ENCODE results near the gene PCNX2.

PCNX2 gene

DNA sequence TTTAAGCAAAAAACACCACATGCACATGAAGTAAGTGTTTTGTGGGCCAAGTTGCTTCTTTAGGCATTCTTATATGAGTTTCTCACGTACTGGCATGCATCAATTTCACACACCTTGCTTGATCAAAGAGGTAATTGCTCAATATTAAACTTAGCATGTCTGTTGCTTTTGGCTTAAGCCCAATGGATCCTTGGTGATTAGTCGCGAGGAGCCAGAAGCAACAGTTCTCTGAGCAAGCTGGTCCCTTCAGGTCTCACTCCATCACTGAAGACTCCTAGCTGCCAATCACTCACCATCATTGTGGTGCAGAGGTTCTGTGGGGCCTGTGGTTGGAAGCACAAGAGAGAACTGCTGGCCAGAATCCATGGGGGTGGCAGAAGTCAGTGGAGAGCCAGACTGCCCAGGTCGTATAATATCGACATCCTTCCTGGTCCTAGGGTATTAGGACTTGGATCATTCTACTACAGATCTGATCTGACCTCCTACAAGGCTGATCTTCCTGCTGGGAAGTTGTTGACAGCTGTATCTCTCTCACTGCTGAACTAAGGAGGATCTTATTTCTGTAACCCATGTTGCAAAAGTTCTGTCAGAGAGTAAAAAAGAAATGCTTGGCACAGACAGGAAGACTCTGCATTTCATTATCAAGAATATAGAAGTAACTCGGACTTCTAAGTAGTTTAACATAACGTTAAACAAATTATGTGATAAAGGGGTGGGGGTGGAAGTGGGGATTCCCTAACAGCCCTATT is 204.6 kb downstream of the PCNX2 start:
- TF ChIP-seq POLR2AphosphoS5 (IDR thresholded peaks at IDR 0.05; ENCODE audit: low read depth, low read length) (no peak), TAF1 (IDR thresholded peaks at IDR 0.05; ENCODE audit: borderline replicate concordance, insufficient read depth, low read length) (no peak), FOXP2 (optimal IDR thresholded peaks at IDR 0.05; ENCODE audit: borderline replicate concordance, extremely low read depth, extremely low read length, insufficient read depth) (no peak), SIN3A (IDR thresholded peaks at IDR 0.05; ENCODE audit: borderline replicate concordance, insufficient read depth, low read length) (no peak)
- TF ChIP-seq, protein P1, sequence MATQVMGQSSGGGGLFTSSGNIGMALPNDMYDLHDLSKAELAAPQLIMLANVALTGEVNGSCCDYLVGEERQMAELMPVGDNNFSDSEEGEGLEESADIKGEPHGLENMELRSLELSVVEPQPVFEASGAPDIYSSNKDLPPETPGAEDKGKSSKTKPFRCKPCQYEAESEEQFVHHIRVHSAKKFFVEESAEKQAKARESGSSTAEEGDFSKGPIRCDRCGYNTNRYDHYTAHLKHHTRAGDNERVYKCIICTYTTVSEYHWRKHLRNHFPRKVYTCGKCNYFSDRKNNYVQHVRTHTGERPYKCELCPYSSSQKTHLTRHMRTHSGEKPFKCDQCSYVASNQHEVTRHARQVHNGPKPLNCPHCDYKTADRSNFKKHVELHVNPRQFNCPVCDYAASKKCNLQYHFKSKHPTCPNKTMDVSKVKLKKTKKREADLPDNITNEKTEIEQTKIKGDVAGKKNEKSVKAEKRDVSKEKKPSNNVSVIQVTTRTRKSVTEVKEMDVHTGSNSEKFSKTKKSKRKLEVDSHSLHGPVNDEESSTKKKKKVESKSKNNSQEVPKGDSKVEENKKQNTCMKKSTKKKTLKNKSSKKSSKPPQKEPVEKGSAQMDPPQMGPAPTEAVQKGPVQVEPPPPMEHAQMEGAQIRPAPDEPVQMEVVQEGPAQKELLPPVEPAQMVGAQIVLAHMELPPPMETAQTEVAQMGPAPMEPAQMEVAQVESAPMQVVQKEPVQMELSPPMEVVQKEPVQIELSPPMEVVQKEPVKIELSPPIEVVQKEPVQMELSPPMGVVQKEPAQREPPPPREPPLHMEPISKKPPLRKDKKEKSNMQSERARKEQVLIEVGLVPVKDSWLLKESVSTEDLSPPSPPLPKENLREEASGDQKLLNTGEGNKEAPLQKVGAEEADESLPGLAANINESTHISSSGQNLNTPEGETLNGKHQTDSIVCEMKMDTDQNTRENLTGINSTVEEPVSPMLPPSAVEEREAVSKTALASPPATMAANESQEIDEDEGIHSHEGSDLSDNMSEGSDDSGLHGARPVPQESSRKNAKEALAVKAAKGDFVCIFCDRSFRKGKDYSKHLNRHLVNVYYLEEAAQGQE (IDR thresholded peaks at IDR 0.05; ENCODE audit: insufficient read depth in 1 of 2, low read depth in 2 of 2, low read length in 2 of 2): no peak

DNA sequence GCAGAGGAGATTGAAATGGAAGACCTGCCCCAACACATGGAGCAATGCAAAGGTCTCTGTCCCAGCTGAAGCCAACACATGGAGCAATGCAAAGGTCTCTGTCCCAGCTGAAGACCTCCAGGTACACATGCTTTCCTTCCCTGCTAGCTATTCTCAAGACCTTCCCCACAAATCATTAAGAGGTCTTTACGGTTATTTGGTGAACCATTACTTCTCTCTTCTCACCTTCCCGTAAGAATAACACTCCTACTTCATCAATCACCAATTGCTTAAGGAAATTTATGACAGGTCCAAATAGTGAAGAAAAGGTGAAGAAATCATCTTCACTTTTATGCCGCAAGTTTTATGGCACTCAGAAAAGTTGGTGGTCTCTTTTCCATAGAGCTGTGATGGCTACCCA is 206.3 kb downstream of the PCNX2 start:
- TF ChIP-seq, protein P1 (IDR thresholded peaks at IDR 0.05; ENCODE audit: insufficient read depth in 1 of 2, low read depth in 2 of 2, low read length in 2 of 2): no peak
- TF ChIP-seq POLR2AphosphoS5 (IDR thresholded peaks at IDR 0.05; ENCODE audit: low read depth, low read length) (no peak), FOXP2 (optimal IDR thresholded peaks at IDR 0.05; ENCODE audit: borderline replicate concordance, extremely low read depth, extremely low read length, insufficient read depth) (no peak), SIN3A (IDR thresholded peaks at IDR 0.05; ENCODE audit: borderline replicate concordance, insufficient read depth, low read length) (no peak), TAF1 (IDR thresholded peaks at IDR 0.05; ENCODE audit: borderline replicate concordance, insufficient read depth, low read length) (no peak)

DNA sequence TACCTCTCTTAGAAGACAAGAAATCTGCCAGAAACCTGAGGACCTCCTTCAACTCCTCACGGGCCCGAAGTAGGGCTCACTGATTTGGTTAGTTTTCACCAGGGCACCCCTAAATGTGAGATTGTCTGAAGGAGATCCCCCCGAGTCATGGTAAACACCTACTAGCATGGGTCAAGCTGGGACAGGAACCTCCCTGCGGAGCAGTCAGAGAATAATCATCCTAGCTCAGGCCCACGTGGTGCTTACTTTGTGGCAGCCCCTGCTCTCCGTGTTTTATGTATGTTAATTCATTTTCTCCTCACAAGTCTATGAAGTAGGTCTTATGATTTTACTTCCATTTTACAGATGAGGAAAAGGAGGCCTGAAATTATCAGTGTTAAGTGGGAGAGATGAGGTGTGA is 206.9 kb downstream of the PCNX2 start:
- no peak for TF ChIP-seq TAF1 (IDR thresholded peaks at IDR 0.05; ENCODE audit: borderline replicate concordance, insufficient read depth, low read length)
- TF ChIP-seq FOXP2 (optimal IDR thresholded peaks at IDR 0.05; ENCODE audit: borderline replicate concordance, extremely low read depth, extremely low read length, insufficient read depth): no peak
- TF ChIP-seq SIN3A (IDR thresholded peaks at IDR 0.05; ENCODE audit: borderline replicate concordance, insufficient read depth, low read length): no peak
- TF ChIP-seq, protein P1 (IDR thresholded peaks at IDR 0.05; ENCODE audit: insufficient read depth in 1 of 2, low read depth in 2 of 2, low read length in 2 of 2): no peak
- no peak for TF ChIP-seq POLR2AphosphoS5 (IDR thresholded peaks at IDR 0.05; ENCODE audit: low read depth, low read length)

DNA sequence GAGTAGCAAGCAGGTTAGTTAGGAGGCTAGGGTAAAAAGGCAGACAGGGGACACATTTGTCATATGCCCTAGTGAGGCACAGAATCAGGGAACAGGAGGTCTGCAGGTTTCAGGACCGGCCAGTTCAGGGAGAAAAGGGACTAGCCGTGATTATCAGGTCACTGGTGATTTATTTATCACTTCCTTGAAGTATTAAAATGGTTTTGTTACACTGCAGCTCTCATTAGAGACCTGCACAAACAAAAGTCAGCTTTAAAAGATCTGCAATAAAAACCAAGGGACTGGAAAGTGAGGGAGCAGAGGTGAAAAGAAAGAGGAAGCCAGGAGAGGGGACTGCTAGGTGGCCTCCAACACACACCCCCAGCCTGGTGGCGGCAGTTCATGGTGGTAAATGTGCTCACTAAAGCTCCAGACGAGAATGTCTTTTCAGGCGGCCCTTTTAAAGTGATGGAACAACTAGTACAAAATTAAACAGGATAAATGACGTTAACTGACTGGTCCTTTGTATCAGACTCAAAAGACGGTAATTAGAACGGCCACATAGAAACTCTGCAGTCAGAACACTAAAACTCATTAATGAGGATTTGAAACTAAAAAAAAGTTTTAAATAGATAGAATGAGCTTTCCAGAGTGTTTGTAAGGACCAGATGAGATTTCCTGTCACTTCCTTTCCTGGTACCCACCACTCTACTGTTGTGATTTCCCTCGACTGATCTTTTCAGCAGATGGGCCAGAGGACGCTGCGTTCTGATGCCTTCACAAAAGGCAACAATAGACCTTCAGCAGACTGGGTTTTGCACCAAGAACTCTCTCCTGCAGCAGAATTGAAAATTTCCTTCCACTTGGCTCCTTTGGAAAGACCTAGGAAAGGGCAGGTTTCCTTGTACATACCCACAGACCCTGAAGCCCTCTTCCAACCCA is 208.3 kb downstream of the PCNX2 start:
- no peak for TF ChIP-seq POLR2AphosphoS5 (IDR thresholded peaks at IDR 0.05; ENCODE audit: low read depth, low read length)
- TF ChIP-seq SIN3A (IDR thresholded peaks at IDR 0.05; ENCODE audit: borderline replicate concordance, insufficient read depth, low read length): no peak
- TF ChIP-seq, protein P1 (IDR thresholded peaks at IDR 0.05; ENCODE audit: insufficient read depth in 1 of 2, low read depth in 2 of 2, low read length in 2 of 2): no peak
- TF ChIP-seq TAF1 (IDR thresholded peaks at IDR 0.05; ENCODE audit: borderline replicate concordance, insufficient read depth, low read length): no peak
- TF ChIP-seq FOXP2 (optimal IDR thresholded peaks at IDR 0.05; ENCODE audit: borderline replicate concordance, extremely low read depth, extremely low read length, insufficient read depth): no peak

All from PFSK-1 (cell line).